HEK293 (cell line): ENCODE measurements around the gene TUBGCP3.

Source experiments
- ZBTB7A ChIP-seq: fragments of 450-650 bp; formaldehyde crosslinking; IDR thresholded peaks from 2 replicates; pipeline ENCODE4 v1.5.1; 2016; ENCODE audit warnings: low read depth, missing biosample characterization, missing genetic modification characterization
- ZNF121 ChIP-seq: fragments of 450-650 bp; formaldehyde crosslinking; IDR thresholded peaks from 2 replicates; pipeline ENCODE4 v1.5.1; 2016; ENCODE audit warnings: missing biosample characterization, missing genetic modification characterization
- ZNF302 ChIP-seq: fragments of 450-650 bp; formaldehyde crosslinking; IDR thresholded peaks from 2 replicates; pipeline ENCODE4 v1.5.1; 2016; ENCODE audit warnings: missing biosample characterization, missing genetic modification characterization, low read depth
- ZNF350 ChIP-seq: fragments of 450-650 bp; formaldehyde crosslinking; IDR thresholded peaks from 2 replicates; pipeline ENCODE4 v1.5.0; 2017; ENCODE audit warnings: missing biosample characterization, mild to moderate bottlenecking, missing genetic modification characterization
- ZNF416 ChIP-seq: fragments of 450-650 bp; formaldehyde crosslinking; IDR thresholded peaks from 2 replicates; pipeline ENCODE4 v1.5.1; 2016; ENCODE audit warnings: missing biosample characterization, missing genetic modification characterization
- ZNF580 ChIP-seq: fragments of 450-650 bp; formaldehyde crosslinking; IDR thresholded peaks from 2 replicates; pipeline ENCODE4 v1.5.1; 2016; ENCODE audit warnings: missing biosample characterization, missing genetic modification characterization
- ZNF792 ChIP-seq: fragments of 450-650 bp; formaldehyde crosslinking; IDR thresholded peaks from 2 replicates; pipeline ENCODE4 v1.5.1; 2016; ENCODE audit warnings: missing biosample characterization, missing genetic modification characterization
- TF ChIP-seq, protein P1 (sequence below): fragments of 450-650 bp; formaldehyde crosslinking; IDR thresholded peaks from 2 replicates; pipeline ENCODE4 v1.5.1; 2016; ENCODE audit warnings: missing biosample characterization, missing genetic modification characterization

GRCh38 chr13:112468069-112468468 lies 119.9 kb downstream of the TUBGCP3 start:
- TF ChIP-seq ZNF580 (tag by site-specific recombination): no peak
- no peak for TF ChIP-seq ZNF792 (tag by site-specific recombination)
- no peak for TF ChIP-seq ZNF350 (tag by site-specific recombination)
- no peak for TF ChIP-seq ZNF121 (tag by site-specific recombination)
- TF ChIP-seq ZNF302 (tag by site-specific recombination): no peak
- TF ChIP-seq ZNF416 (tag by site-specific recombination): no peak
- no peak for TF ChIP-seq ZBTB7A
- TF ChIP-seq, protein P1, sequence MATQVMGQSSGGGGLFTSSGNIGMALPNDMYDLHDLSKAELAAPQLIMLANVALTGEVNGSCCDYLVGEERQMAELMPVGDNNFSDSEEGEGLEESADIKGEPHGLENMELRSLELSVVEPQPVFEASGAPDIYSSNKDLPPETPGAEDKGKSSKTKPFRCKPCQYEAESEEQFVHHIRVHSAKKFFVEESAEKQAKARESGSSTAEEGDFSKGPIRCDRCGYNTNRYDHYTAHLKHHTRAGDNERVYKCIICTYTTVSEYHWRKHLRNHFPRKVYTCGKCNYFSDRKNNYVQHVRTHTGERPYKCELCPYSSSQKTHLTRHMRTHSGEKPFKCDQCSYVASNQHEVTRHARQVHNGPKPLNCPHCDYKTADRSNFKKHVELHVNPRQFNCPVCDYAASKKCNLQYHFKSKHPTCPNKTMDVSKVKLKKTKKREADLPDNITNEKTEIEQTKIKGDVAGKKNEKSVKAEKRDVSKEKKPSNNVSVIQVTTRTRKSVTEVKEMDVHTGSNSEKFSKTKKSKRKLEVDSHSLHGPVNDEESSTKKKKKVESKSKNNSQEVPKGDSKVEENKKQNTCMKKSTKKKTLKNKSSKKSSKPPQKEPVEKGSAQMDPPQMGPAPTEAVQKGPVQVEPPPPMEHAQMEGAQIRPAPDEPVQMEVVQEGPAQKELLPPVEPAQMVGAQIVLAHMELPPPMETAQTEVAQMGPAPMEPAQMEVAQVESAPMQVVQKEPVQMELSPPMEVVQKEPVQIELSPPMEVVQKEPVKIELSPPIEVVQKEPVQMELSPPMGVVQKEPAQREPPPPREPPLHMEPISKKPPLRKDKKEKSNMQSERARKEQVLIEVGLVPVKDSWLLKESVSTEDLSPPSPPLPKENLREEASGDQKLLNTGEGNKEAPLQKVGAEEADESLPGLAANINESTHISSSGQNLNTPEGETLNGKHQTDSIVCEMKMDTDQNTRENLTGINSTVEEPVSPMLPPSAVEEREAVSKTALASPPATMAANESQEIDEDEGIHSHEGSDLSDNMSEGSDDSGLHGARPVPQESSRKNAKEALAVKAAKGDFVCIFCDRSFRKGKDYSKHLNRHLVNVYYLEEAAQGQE (tag by site-specific recombination): no peak
